H1 (cell line): Measurements from ENCODE around the gene RRP1. TPM values are rescaled to one million over a fixed set of nuclear protein-coding genes. Genes with fewer than 3 reads are reported as not detected.

Experiments
- BACH1 ChIP-seq: IDR thresholded peaks from 2 replicates; pipeline ENCODE4 v1.6.1; 2012; ENCODE audit warnings: low read length, improper control_type of control experiment
- CHD1 ChIP-seq: IDR thresholded peaks from 2 replicates; pipeline ENCODE4 v1.6.1; 2012; ENCODE audit warnings: low read depth, low read length, improper control_type of control experiment
- GABPA ChIP-seq: IDR thresholded peaks from 2 replicates; pipeline ENCODE4 v1.6.1; 2011; ENCODE audit warnings: mild to moderate bottlenecking, low read length, moderate library complexity, borderline replicate concordance; ENCODE audit not compliant: insufficient read depth
- KDM4A ChIP-seq: IDR thresholded peaks from one replicate; pipeline ENCODE4 v1.7.1; 2012; ENCODE audit warnings: low read depth, mild to moderate bottlenecking, moderate library complexity, low read length, inconsistent platforms; ENCODE audit not compliant: severe bottlenecking
- RAD21 ChIP-seq, 2 experiments: IDR thresholded peaks in 1 of 2; conservative IDR thresholded peaks in 1 of 2; 2 replicates each; pipeline ENCODE4 v1.6.1; 2011; ENCODE audit warnings: low read depth in 2 of 2, low read length in 2 of 2, improper control_type of control experiment in 1 of 2, inconsistent platforms in 1 of 2, mild to moderate bottlenecking in 1 of 2, moderate library complexity in 1 of 2
- TEAD4 ChIP-seq: IDR thresholded peaks from 2 replicates; pipeline ENCODE4 v1.6.1; 2012; ENCODE audit warnings: low read depth, low read length, inconsistent platforms, mixed read lengths
- polyA plus RNA-seq, 7 experiments: library from polyadenylated mRNA; depleted of rRNA in 3 of 7; stranded (reverse) in 5 of 7; unstranded in 2 of 7; fragments of >200 nt in 5 of 7; fragments of 200-250 nt in 2 of 7; gene quantifications; 1 replicate in 5 of 7; 2 replicates in 1 of 7; 4 replicates in 1 of 7; pipeline versions ENCODE4 v1.2.1 to v1.2.3, GENCODE V29; 2011 to 2013; ENCODE audit warnings: missing spikeins in 2 of 7, mixed read lengths in 2 of 7
- total RNA-seq: library from RNA; stranded (reverse); fragmentation: NEBNext Ultra II Directional; extraction: Animal tissue kit (Norgen Biotek cat#: 25700); gene quantifications from 2 replicates; pipeline ENCODE4 v1.2.1, GENCODE V29; 2021

The RRP1 gene
- total and polyA plus RNA-seq, 2 of the 8 experiments (the other 6 are each of a cell fraction or from before 2014, with no cell fraction given) = 11.6 to 55.2 TPM

GRCh38 chr21:43814215-43815106, 25.1 kb downstream of the RRP1 start (continued):
- TF ChIP-seq RAD21 (IDR thresholded peaks at IDR 0.05 in 1 of 2, conservative IDR thresholded peaks at IDR 0.05 in 1 of 2; ENCODE audit: low read depth in 2 of 2, low read length in 2 of 2) (no peak), CHD1 (no peak), KDM4A (peak; percentile 44), BACH1 (no peak), GABPA (0 out of 2 replicates have a peak, but pooled peaks have one; percentile 25), TEAD4 (no peak)
- TF ChIP-seq, all 59 proteins: peak for 3
